Thyroid gland (tissue), 4 donors: ENCODE data around the gene CNTN5.

Experiments
- CTCF ChIP-seq, 6 experiments: fragments of 200-600 bp in 3 of 6; fragments of 450-650 bp in 3 of 6; sonication (generic) in 3 of 6; IDR thresholded peaks; one replicate each; pipeline ENCODE4 v1.5.1; 2016 to 2019; ENCODE audit warnings: antibody characterized with exemption in 6 of 6, mild to moderate bottlenecking in 2 of 6, inconsistent platforms in 1 of 6, moderate library complexity in 1 of 6
- POLR2A ChIP-seq, 2 donors: fragments of 450-650 bp; IDR thresholded peaks; one replicate each; pipeline ENCODE4 v1.6.1; 2017; ENCODE audit warnings: antibody characterized with exemption in 2 of 2, mild to moderate bottlenecking in 2 of 2, moderate library complexity in 1 of 2

- no peak for TF ChIP-seq CTCF (IDR thresholded peaks at IDR 0.05)
- no peak for TF ChIP-seq POLR2A (IDR thresholded peaks at IDR 0.05)
Observed at GRCh38 chr11:99171330-99171729, 150.6 kb downstream of the CNTN5 start.
